CD14-positive monocyte (primary cell): Measurements from ENCODE around the gene STX8. TPM values are rescaled to one million over a fixed set of nuclear protein-coding genes. Genes with fewer than 3 reads are reported as not detected.

ENCODE experiments used
- DNase-seq, 3 donors: peaks; one replicate each; pipeline ENCODE4 v3.0.0-alpha.2; 2011 to 2022
- H2AFZ ChIP-seq: 2 replicates; pipeline ENCODE4 v1.6.0; 2012; ENCODE audit warnings: mild to moderate bottlenecking, low read depth, low read length, inconsistent platforms; ENCODE audit not compliant: insufficient read depth, poor library complexity, severe bottlenecking
- H3K27ac ChIP-seq, 2 donors: 1 replicate in 1 of 2; 2 replicates in 1 of 2; pipeline ENCODE4 v1.5.1; 2012 to 2013; ENCODE audit warnings: low read length in 2 of 2, control low read depth in 1 of 2, inconsistent platforms in 1 of 2, low read depth in 1 of 2, mild to moderate bottlenecking in 1 of 2
- H3K27me3 ChIP-seq, 2 donors: one replicate each; pipeline versions ENCODE4 v1.6.0 to v1.6.1; 2011 to 2013; ENCODE audit warnings: low read length in 2 of 2; ENCODE audit not compliant: control insufficient read depth in 2 of 2, insufficient read depth in 2 of 2
- H3K36me3 ChIP-seq, 2 donors: replicated peaks in 1 of 2; 1 replicate in 1 of 2; 2 replicates in 1 of 2; pipeline versions ENCODE4 v1.5.1 to v1.6.1; 2012 to 2013; ENCODE audit warnings: low read length in 2 of 2, control low read depth in 1 of 2, inconsistent platforms in 1 of 2, mild to moderate bottlenecking in 1 of 2; ENCODE audit not compliant: insufficient read depth in 2 of 2, control insufficient read depth in 1 of 2
- H3K4me1 ChIP-seq, 2 donors: 1 replicate in 1 of 2; 2 replicates in 1 of 2; pipeline versions ENCODE4 v1.5.1 to v1.6.1; 2012 to 2013; ENCODE audit warnings: low read length in 2 of 2, control low read depth in 1 of 2, inconsistent platforms in 1 of 2, mild to moderate bottlenecking in 1 of 2, moderate library complexity in 1 of 2; ENCODE audit not compliant: insufficient read depth in 2 of 2, control insufficient read depth in 1 of 2
- H3K4me2 ChIP-seq: replicated peaks from 2 replicates; pipeline ENCODE3; 2012; ENCODE audit warnings: low read length, moderate library complexity, mild to moderate bottlenecking; ENCODE audit not compliant: poor library complexity, severe bottlenecking; ENCODE audit errors: extremely low read depth
- H3K4me3 ChIP-seq, 3 experiments: fragments of 200-600 bp in 1 of 3; sonication (generic) in 1 of 3; replicated peaks in 1 of 3; 1 replicate in 2 of 3; 2 replicates in 1 of 3; pipeline ENCODE4 v1.5.1; 2011 to 2013; ENCODE audit warnings: low read length in 3 of 3, mild to moderate bottlenecking in 3 of 3, control low read depth in 2 of 3, low read depth in 2 of 3, inconsistent platforms in 1 of 3, moderate library complexity in 1 of 3
- H3K79me2 ChIP-seq: 2 replicates; pipeline ENCODE4 v1.6.0; 2012; ENCODE audit warnings: mild to moderate bottlenecking, control low read depth, inconsistent platforms, low read length, moderate library complexity; ENCODE audit not compliant: insufficient read depth
- H3K9ac ChIP-seq: 2 replicates; pipeline ENCODE4 v1.6.0; 2017; ENCODE audit warnings: low read length, mild to moderate bottlenecking; ENCODE audit not compliant: insufficient read depth, poor library complexity, severe bottlenecking
- H3K9me3 ChIP-seq, 2 donors: replicated peaks in 1 of 2; 1 replicate in 1 of 2; 2 replicates in 1 of 2; pipeline versions ENCODE4 v1.5.1 to v1.6.1; 2012 to 2013; ENCODE audit warnings: low read length in 2 of 2, control low read depth in 1 of 2; ENCODE audit not compliant: control insufficient read depth in 1 of 2, insufficient read depth in 1 of 2
- H4K20me1 ChIP-seq: 2 replicates; pipeline ENCODE4 v1.6.0; 2012; ENCODE audit warnings: mild to moderate bottlenecking, low read length, control low read depth, moderate library complexity; ENCODE audit not compliant: insufficient read depth
- H3K27ac Mint-ChIP-seq, 7 donors: one replicate each; pipeline ENCODE4 v1.8.0; 2020; ENCODE audit warnings: mild to moderate bottlenecking in 7 of 7, mixed read lengths in 7 of 7, moderate library complexity in 6 of 7, inconsistent platforms in 2 of 7
- H3K27me3 Mint-ChIP-seq, 3 donors: one replicate each; pipeline ENCODE4 v1.8.0; 2021 to 2022; ENCODE audit warnings: low read depth in 3 of 3, mild to moderate bottlenecking in 3 of 3, mixed read lengths in 3 of 3, moderate library complexity in 3 of 3, inconsistent platforms in 1 of 3
- H3K36me3 Mint-ChIP-seq, 2 donors: one replicate each; pipeline ENCODE4 v1.8.0; 2020; ENCODE audit warnings: mixed read lengths in 2 of 2, inconsistent platforms in 1 of 2, mild to moderate bottlenecking in 1 of 2
- H3K4me1 Mint-ChIP-seq: one replicate; pipeline ENCODE4 v1.8.0; 2020; ENCODE audit warnings: mild to moderate bottlenecking, mixed read lengths
- H3K4me3 Mint-ChIP-seq, 2 donors: one replicate each; pipeline ENCODE4 v1.8.0; 2020; ENCODE audit warnings: mild to moderate bottlenecking in 2 of 2, mixed read lengths in 2 of 2, moderate library complexity in 1 of 2
- H3K9me3 Mint-ChIP-seq, 7 donors: one replicate each; pipeline ENCODE4 v1.8.0; 2020 to 2022; ENCODE audit warnings: mixed read lengths in 7 of 7, mild to moderate bottlenecking in 6 of 7, moderate library complexity in 6 of 7, inconsistent platforms in 2 of 7
- CTCF ChIP-seq: fragments of 200-600 bp; IDR thresholded peaks from one replicate; pipeline ENCODE4 v1.8.0; 2022; ENCODE audit warnings: antibody characterized with exemption, mild to moderate bottlenecking
- WGBS: methylation state at CpG from one replicate; pipeline ENCODE4 v1.1.5; 2013; ENCODE audit warnings: missing lambda C conversion rate; ENCODE audit not compliant: insufficient coverage; 5-methylcytosine and 5-hydroxymethylcytosine counted together
- intact Hi-C, 2 donors: fragments of 100-400 bp; cut with micrococcal nuclease; formaldehyde crosslinking; loops; one replicate each; pipeline versions ENCODE4 v1.15.0 to v1.15.1; 2023
- polyA plus RNA-seq, 3 donors: library from polyadenylated mRNA; depleted of rRNA in 1 of 3; unstranded in 2 of 3; stranded (reverse) in 1 of 3; fragments of 300-500 nt in 2 of 3; fragments of >200 nt in 1 of 3; fragmentation: Illumina TruSeq in 2 of 3; gene quantifications; 1 replicate in 2 of 3; 2 replicates in 1 of 3; pipeline ENCODE4 v1.2.3, GENCODE V29; 2012 to 2021

STX8 gene
- polyA plus RNA-seq, 3 donors, result 44.4 to 170 (median 142) TPM

DNA sequence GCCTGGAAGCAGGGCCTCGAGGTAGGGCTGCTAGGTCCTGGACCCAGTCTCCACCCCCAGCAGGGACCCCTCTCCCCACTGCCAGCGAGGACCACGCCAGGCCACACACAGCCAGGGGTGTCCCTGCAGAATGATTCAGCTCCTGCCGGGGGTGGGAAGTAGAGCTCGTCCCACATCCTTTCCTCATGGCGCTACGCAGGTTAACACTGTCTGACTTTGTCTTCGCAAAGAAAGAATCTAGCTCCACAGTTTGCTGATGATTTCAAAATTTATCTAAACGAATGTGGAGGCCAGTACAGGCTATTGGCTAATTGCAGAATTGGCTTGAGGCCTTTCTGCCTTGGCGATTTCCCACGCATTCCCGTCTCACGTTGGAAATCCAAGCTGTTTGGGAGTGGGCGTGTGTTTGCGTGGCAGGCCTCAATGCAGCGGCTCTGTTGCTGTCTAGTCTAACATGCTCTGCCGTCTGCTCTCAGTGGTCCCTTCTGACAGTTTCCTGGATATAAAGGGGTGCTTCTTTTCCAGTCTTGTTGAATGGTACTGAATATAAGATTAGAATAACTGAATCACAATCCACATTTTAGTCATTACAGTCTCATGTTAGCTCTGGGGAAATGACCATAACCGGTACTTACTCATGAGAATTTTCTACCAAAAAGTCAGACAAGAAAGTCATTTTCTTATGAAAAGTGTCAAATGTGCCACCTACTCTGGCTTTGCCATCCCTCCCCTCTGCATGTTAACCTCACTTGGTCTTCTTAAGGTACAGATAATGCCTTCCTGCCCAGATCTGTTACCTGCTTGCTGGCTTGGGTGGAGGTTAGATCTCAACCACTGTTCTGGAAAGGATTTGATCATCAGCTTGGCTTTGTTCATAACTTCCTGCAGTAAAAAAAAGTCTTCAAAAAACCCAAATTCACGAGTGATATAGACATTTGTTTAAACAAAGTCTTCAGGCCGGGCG lies 301.9 kb downstream of the STX8 start:
- Histone ChIP-seq H3K36me3 (no peaks in the 10 kb centered on the region), H3K9ac (no peak overlapping the region), H2AFZ (no peak overlapping the region), H3K27ac (no peak overlapping the region), H4K20me1 (no peaks in the 10 kb centered on the region), H3K4me3 (no peak overlapping the region), H3K9me3 (no peaks in the 10 kb centered on the region), H3K4me1 (no peaks in the 10 kb centered on the region), H3K79me2 (no peaks in the 10 kb centered on the region), H3K4me2 (no peak overlapping the region), H3K27me3 (no peaks in the 10 kb centered on the region)
- Mint-ChIP-seq H3K27me3 (peaks cover 0 to 2% (median 0%) of the 10 kb centered on the region in 3 donors), H3K4me3 (no peak overlapping the region), H3K9me3 (peaks cover 0 to 3% (median 1%) of the 10 kb centered on the region in 7 donors), H3K27ac (no peak overlapping the region), H3K4me1 (peaks cover 4% of the 10 kb centered on the region), H3K36me3 (peaks cover 2 to 6% of the 10 kb centered on the region in 2 donors)
- DNase-seq, result no peak
- TF ChIP-seq CTCF, result no peak
- 94% methylated on average over 17 of the region's 21 CpGs for WGBS
- intact Hi-C loops, result no loop called here

DNA sequence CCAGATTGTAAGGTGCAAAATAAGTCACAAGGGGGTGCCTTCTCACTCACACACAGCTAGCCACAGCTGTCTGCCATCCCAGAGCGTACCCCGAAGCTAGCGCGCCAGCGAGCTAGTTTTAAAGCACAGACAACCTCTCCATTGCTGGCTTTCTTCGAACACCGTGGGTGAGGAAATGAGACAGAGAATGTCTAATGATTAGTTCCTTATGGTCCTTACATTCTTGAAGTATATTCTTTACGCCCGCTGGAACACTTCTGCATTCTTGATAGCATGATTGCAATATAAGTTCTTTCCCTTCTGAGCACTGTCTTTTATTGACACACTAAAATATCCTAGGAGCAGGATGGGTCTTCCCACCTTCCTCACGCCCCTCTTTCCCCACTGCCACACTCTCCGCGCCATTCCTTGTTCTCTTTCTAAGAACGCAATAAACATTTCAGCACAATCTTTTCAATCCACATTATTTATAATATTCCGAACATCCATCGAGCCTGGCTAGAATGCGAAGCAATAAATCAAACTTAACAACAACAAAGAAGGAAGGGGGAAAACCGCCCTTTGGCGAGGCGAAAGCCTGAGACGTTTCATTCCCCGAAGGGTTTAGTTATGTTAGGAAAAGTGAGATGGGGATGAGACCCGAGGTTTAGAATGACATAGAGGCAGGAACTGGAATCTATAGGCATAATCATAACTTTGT lies 303.0 kb downstream of the STX8 start:
- Histone ChIP-seq H3K9me3 (no peaks in the 10 kb centered on the region), H2AFZ (no peak overlapping the region), H3K36me3 (no peaks in the 10 kb centered on the region), H3K4me1 (no peaks in the 10 kb centered on the region), H3K9ac (no peak overlapping the region), H3K4me3 (no peak overlapping the region), H3K27ac (no peak overlapping the region), H3K79me2 (no peaks in the 10 kb centered on the region), H4K20me1 (no peaks in the 10 kb centered on the region), H3K27me3 (no peaks in the 10 kb centered on the region), H3K4me2 (no peak overlapping the region)
- intact Hi-C loops, result no loop called here
- 100% methylated on average over 1 of the region's 22 CpGs for WGBS
- Mint-ChIP-seq H3K4me1 (peaks cover 4% of the 10 kb centered on the region), H3K36me3 (peaks cover 2 to 6% of the 10 kb centered on the region in 2 donors), H3K27me3 (peaks cover 0 to 2% (median 0%) of the 10 kb centered on the region in 3 donors), H3K27ac (no peak overlapping the region), H3K9me3 (peaks cover 0 to 3% (median 0%) of the 10 kb centered on the region in 7 donors), H3K4me3 (no peak overlapping the region)
- TF ChIP-seq CTCF, result no peak
- DNase-seq, result no peak
